Pancreas (tissue), 10 donors: ENCODE measurements around the gene ARHGAP5. TPM values are rescaled to one million over a fixed set of nuclear protein-coding genes. Genes with fewer than 3 reads are reported as not detected.

Experiments
- ATAC-seq, 4 donors: fragments of 200-7000 bp; cut with Tn5 transposase; one replicate each; pipeline versions ENCODE4 v1.8.0 to v1.9.1; 2020; ENCODE audit warnings: mild to moderate bottlenecking in 4 of 4, moderate library complexity in 4 of 4
- DNase-seq, 6 donors: peaks; one replicate each; pipeline ENCODE4 v3.0.0-alpha.2; 2020
- FAIRE-seq: peaks from 2 replicates; lab custom pipeline; 2012; peaks lifted over from hg19 to GRCh38; lab: Jason Lieb, UNC
- H3K27ac ChIP-seq, 4 donors: fragments of 200-600 bp; sonication (generic); 1 replicate in 3 of 4; 2 replicates in 1 of 4; pipeline versions ENCODE4 v1.5.0 to v1.8.0; 2020
- H3K27me3 ChIP-seq, 4 donors: fragments of 200-600 bp; one replicate each; pipeline ENCODE4 v1.8.0; 2021
- H3K36me3 ChIP-seq, 3 donors: fragments of 200-600 bp; sonication (generic) in 1 of 3; one replicate each; pipeline versions ENCODE4 v1.5.0 to v1.8.0; 2020 to 2021
- H3K4me1 ChIP-seq, 3 donors: fragments of 200-600 bp; one replicate each; pipeline ENCODE4 v1.8.0; 2021
- H3K4me3 ChIP-seq, 4 donors: fragments of 200-600 bp; sonication (generic) in 2 of 4; one replicate each; pipeline versions ENCODE4 v1.5.0 to v1.8.0; 2020 to 2021
- H3K9me3 ChIP-seq, 4 donors: fragments of 200-600 bp; one replicate each; pipeline ENCODE4 v1.8.0; 2021
- WGBS, 2 donors: extraction: QIAGEN DNeasy Blood & Tissue Kit; methylation state at CpG; one replicate each; pipeline ENCODE4 v1.1.7; 2013; 5-methylcytosine and 5-hydroxymethylcytosine counted together
- intact Hi-C, 3 donors: fragments of 100-400 bp; cut with DNase I; formaldehyde crosslinking; loops; one replicate each; pipeline versions ENCODE4 v1.11.1 to v1.14.2; 2022
- polyA plus RNA-seq, 2 donors: library from polyadenylated mRNA; stranded (reverse); fragments of 200-250 nt; gene quantifications; one replicate each; pipeline ENCODE4 v1.2.3, GENCODE V29; 2013
- total RNA-seq, 6 donors: library from RNA; stranded (reverse); fragmentation: NEBNext Ultra II Directional in 4 of 6; extraction: Animal tissue kit (Norgen Biotek cat#: 25700) in 4 of 6; gene quantifications; one replicate each; pipeline versions ENCODE4 v1.2.1 to v1.2.4, GENCODE V29; 2021 to 2023
- TF ChIP-seq, protein P1 (sequence below), 4 donors: fragments of 200-600 bp; sonication (generic) in 3 of 4; IDR thresholded peaks; one replicate each; pipeline versions ENCODE4 v1.5.0 to v1.8.0; 2021; ENCODE audit warnings: antibody characterized with exemption in 4 of 4
- donor health status: healthy with polysubstance abuse.
- donor health status: DM: no; HTN: no; CAD: no; lungs with moderate emphysema.
- donor health status: DM: no; HTN: no; CAD: no.
- donor health status: control.
- donor health status: control.
- donor health status: Bipolar disorder and iron deficiency.
- donor health status: DM: yes; HTN: yes; CAD: no.
- donor health status: DM: no; HTN: no; CAD: no.
- donor health status: DM: no; HTN: no; CAD: no.
- donor health status: DM: yes; HTN: yes; CAD: no.

ARHGAP5 gene
- total and polyA plus RNA-seq, 8 donors = 7.1 to 81.8 (median 53.1) TPM

DNA sequence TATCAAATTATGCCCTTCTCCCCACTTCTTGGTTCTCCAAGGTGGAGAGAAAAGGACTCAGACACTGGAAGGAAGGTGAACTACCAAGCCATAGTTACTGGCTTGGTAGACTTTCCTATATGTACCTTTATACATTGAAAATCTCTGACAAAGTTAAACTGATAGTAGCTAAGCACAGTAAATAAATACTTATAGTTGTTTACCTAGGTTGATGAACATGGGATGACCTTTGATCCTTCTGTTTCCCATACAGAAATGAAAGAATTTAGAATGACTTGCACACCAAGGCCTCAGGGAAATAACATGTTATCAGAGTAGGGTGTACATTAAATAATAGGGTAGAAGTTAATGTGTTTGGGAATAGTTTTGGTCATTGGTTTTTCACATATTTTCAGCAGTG is 6.7 kb downstream of the ARHGAP5 start:
- ATAC-seq (peak in 3 of 4 donors; percentile 51 to 64 (median 54)), FAIRE-seq (no peak), DNase-seq (no peak)
- Histone ChIP-seq H3K27ac (no peak overlapping the region), H3K36me3 (no peaks in the 10 kb centered on the region), H3K9me3 (no peaks in the 10 kb centered on the region), H3K4me3 (no peak overlapping the region), H3K4me1 (peaks cover 34 to 52% (median 45%) of the 10 kb centered on the region in 3 donors), H3K27me3 (no peaks in the 10 kb centered on the region)
- intact Hi-C loops = no loop called here
- TF ChIP-seq, protein P1, sequence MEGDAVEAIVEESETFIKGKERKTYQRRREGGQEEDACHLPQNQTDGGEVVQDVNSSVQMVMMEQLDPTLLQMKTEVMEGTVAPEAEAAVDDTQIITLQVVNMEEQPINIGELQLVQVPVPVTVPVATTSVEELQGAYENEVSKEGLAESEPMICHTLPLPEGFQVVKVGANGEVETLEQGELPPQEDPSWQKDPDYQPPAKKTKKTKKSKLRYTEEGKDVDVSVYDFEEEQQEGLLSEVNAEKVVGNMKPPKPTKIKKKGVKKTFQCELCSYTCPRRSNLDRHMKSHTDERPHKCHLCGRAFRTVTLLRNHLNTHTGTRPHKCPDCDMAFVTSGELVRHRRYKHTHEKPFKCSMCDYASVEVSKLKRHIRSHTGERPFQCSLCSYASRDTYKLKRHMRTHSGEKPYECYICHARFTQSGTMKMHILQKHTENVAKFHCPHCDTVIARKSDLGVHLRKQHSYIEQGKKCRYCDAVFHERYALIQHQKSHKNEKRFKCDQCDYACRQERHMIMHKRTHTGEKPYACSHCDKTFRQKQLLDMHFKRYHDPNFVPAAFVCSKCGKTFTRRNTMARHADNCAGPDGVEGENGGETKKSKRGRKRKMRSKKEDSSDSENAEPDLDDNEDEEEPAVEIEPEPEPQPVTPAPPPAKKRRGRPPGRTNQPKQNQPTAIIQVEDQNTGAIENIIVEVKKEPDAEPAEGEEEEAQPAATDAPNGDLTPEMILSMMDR (IDR thresholded peaks at IDR 0.05) = no peak

DNA sequence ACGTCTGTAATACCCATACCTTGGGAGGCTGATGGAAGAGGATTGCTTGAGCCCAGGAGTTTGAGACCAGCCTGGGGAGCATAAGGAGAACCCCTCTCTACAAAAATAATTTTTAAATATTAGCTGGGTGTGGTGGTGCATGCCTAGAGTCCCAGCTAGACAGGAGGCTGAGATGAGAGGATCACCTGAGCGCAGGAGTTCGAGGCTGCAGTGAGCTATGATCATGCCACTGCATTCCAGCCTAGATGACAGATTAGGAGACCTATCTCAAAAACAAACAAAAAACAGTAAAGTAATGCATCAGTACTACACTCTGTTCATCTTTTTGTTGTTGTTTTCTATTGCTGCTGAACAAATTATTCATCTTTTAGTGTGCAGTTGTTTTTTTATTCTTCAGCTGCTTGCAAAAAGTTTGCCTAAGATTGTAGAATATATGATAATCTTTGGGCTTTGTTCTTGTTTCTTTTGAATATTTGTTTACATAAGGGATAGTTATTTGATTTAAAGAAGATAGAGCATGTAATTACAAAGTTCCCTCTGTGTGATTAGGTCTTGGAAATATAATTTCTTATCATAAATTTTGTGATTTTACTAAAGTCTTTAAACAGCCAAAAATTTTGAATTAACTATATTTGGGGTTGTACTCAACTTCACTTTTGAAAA is 8.2 kb downstream of the ARHGAP5 start:
- no peak overlapping the region for H3K27ac ChIP-seq
- WGBS, 2 donors = 87 to 97% methylated on average over 3 of the region's 3 CpGs
- TF ChIP-seq, protein P1 (IDR thresholded peaks at IDR 0.05) = no peak
- H3K36me3 ChIP-seq = no peaks in the 10 kb centered on the region
- intact Hi-C loops = no loop called here
- H3K4me3 ChIP-seq = no peak overlapping the region
- no peak for ATAC-seq
- no peaks in the 10 kb centered on the region for H3K9me3 ChIP-seq
- no peaks in the 10 kb centered on the region for H3K27me3 ChIP-seq
- no peak for FAIRE-seq
- DNase-seq = no peak
- peaks cover 22 to 50% (median 36%) of the 10 kb centered on the region in 3 donors for H3K4me1 ChIP-seq

DNA sequence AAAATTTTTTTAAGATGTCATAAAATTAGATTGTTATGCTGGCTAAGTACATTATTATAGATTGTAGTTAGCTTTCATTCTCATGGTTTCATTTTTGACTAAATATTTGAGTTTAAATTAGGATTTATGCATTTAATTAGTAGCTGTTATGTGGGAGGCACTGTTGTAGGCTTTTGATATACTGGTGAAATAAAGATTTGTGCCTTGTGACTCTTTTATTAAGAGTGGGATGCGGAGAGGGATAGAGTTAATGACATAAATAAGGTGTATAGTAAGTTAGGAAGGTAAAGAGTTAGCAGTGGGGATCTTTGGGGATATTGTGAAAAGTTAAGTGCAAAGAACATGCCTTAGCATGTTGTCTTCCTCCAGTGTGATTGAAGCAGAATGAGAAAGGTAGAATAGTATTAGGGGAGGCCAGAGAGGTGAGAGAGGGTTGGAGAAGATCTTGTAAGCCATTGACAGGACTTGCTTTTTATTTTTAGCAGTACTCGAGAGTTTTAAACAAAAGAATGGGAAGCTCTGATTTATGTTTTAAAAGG is 8.8 kb downstream of the ARHGAP5 start:
- H3K4me1 ChIP-seq = peaks cover 22 to 47% (median 30%) of the 10 kb centered on the region in 3 donors
- no peak for ATAC-seq
- no peak overlapping the region for H3K4me3 ChIP-seq
- DNase-seq = no peak
- no peaks in the 10 kb centered on the region for H3K9me3 ChIP-seq
- intact Hi-C loops = no loop called here
- TF ChIP-seq, protein P1 (IDR thresholded peaks at IDR 0.05) = no peak
- FAIRE-seq = no peak
- no peaks in the 10 kb centered on the region for H3K27me3 ChIP-seq
- 74 to 78% methylated on average over 2 of the region's 2 CpGs for WGBS, 2 donors
- no peak overlapping the region for H3K27ac ChIP-seq
- peaks cover 0 to 3% (median 0%) of the 10 kb centered on the region in 3 donors for H3K36me3 ChIP-seq

DNA sequence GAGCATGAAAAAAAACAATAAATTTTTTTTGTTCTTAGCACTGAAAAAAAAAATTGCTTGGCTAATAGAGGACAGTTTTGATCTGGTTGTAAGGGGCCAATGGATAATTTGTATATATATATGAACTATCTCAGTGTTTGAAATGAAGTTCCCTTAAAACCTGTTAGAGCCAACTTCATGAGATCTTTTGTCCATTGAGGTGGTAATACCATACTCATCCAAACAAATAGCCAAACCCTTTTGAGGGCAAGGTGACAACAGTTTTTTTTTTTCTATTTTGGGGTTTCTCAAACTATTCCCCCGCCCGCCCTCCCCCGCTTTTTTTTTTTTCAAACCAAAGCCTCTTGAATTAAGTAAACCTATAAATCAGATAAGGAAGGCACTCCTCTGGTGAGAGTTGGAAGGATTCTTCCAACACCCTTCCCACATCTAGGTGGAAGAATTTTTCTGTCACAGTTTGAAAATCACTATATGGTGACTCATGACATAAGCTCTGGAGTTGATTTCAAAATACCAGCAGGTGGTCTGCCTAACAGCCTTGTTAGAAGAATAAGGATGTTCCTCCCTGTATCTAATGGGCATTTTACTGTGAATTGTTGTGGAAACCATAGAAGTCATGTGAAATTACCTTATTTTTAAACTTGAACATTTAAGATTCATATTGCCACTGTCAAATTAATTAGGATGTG is 10.2 kb downstream of the ARHGAP5 start:
- Histone ChIP-seq H3K36me3 (peaks cover 0 to 13% (median 0%) of the 10 kb centered on the region in 3 donors), H3K4me1 (peaks cover 14 to 40% (median 19%) of the 10 kb centered on the region in 3 donors), H3K9me3 (no peaks in the 10 kb centered on the region), H3K4me3 (no peak overlapping the region), H3K27ac (no peak overlapping the region), H3K27me3 (no peaks in the 10 kb centered on the region)
- WGBS, 2 donors = 91 to 98% methylated on average over 3 of the region's 3 CpGs
- intact Hi-C loops = no loop called here
- DNase-seq (no peak), ATAC-seq (no peak), FAIRE-seq (no peak)
- TF ChIP-seq, protein P1 (IDR thresholded peaks at IDR 0.05) = no peak
